Measurements from ENCODE around the gene ITSN1.
"Not testable (repeated sequence)": the region's sequence is repeated elsewhere in the genome, so short reads cannot be mapped to it uniquely, and the experiment has no call there.

The ITSN1 gene

GRCh38 chr21:33901412-33902288, 259.3 kb downstream of the ITSN1 start:
- DNase-seq, result peak; percentile 49

GRCh38 chr21:33902349-33902748, 260.0 kb downstream of the ITSN1 start:
- no peak for DNase-seq

GRCh38 chr21:33904041-33904440, 261.7 kb downstream of the ITSN1 start:
- no peak for DNase-seq

- DNase-seq, result no peak
Observed at GRCh38 chr21:33908760-33909159, 266.5 kb downstream of the ITSN1 start.

- no peak for DNase-seq
Observed at GRCh38 chr21:33909756-33910155, 267.5 kb downstream of the ITSN1 start.

- DNase-seq, result no peak
Observed at GRCh38 chr21:33914188-33914587, 271.9 kb downstream of the ITSN1 start.

GRCh38 chr21:33915368-33916199, 273.3 kb downstream of the ITSN1 start, which contains the start of gene ATP5PO:
TSS of gene ATP5PO (minus strand) at chr21:33915804. CDS start at chr21:33915763, 41 bp downstream.
- DNase-seq, result peak; percentile 99

GRCh38 chr21:33916200-33916567, 273.9 kb downstream of the ITSN1 start:
- no peak for DNase-seq

- no peak for DNase-seq
Observed at GRCh38 chr21:33917421-33917820, 275.1 kb downstream of the ITSN1 start.

GRCh38 chr21:33924079-33924765, 281.9 kb downstream of the ITSN1 start:
- peak; percentile 89 for DNase-seq

- peak; percentile 44 for DNase-seq
Observed at GRCh38 chr21:33924766-33925100, 282.4 kb downstream of the ITSN1 start.

- DNase-seq, result not testable (repeated sequence)
Observed at GRCh38 chr21:33926248-33926647, 283.9 kb downstream of the ITSN1 start.

GRCh38 chr21:33931052-33931798, 288.9 kb downstream of the ITSN1 start:
- DNase-seq, result not testable (repeated sequence)

- DNase-seq, result no peak
Observed at GRCh38 chr21:33931799-33932390, 289.6 kb downstream of the ITSN1 start.

- DNase-seq, result no peak
Observed at GRCh38 chr21:33932731-33933130, 290.4 kb downstream of the ITSN1 start.

- DNase-seq, result no peak
Observed at GRCh38 chr21:33936301-33937038, 294.2 kb downstream of the ITSN1 start.

- no peak for DNase-seq
Observed at GRCh38 chr21:33937146-33937545, 294.8 kb downstream of the ITSN1 start.

GRCh38 chr21:33937931-33938339, 295.6 kb downstream of the ITSN1 start:
- DNase-seq, result no peak

GRCh38 chr21:33938381-33938780, 296.1 kb downstream of the ITSN1 start:
- DNase-seq, result no peak

GRCh38 chr21:33939226-33939625, 296.9 kb downstream of the ITSN1 start:
- no peak for DNase-seq

GRCh38 chr21:33940164-33940880, 298.0 kb downstream of the ITSN1 start:
- no peak for DNase-seq

All from NCI-H1694 treated with DMSO at 0.1 percent for 48 hours (cell line).